GM10266 (cell line): ENCODE results near the gene DDR2.
"Not testable (repeated sequence)": the region's sequence is repeated elsewhere in the genome, so short reads cannot be mapped to it uniquely, and the experiment has no call there.

Experiments
- DNase-seq: peaks from one replicate; pipeline ENCODE4 v3.0.0; 2012; ENCODE audit errors: extremely low spot score
- CTCF ChIP-seq: IDR thresholded peaks from 2 replicates; pipeline ENCODE4 v1.5.1; 2012; ENCODE audit warnings: mild to moderate bottlenecking, low read depth; ENCODE audit not compliant: control insufficient read depth, insufficient read depth; ENCODE audit errors: missing control alignments

Gene DDR2

GRCh38 chr1:162765788-162766187 lies 133.5 kb downstream of the DDR2 start:
- no peak for DNase-seq
- TF ChIP-seq CTCF = no peak

GRCh38 chr1:162772571-162773154 lies 140.4 kb downstream of the DDR2 start:
- no peak for DNase-seq
- no peak for TF ChIP-seq CTCF

GRCh38 chr1:162774007-162774406 lies 141.7 kb downstream of the DDR2 start:
- DNase-seq = no peak
- no peak for TF ChIP-seq CTCF

GRCh38 chr1:162779043-162779442 lies 146.8 kb downstream of the DDR2 start:
- DNase-seq = no peak
- no peak for TF ChIP-seq CTCF

- DNase-seq = no peak
- TF ChIP-seq CTCF = no peak
These were observed 150.4 kb downstream of the DDR2 start for GRCh38 chr1:162782671-162783070.

- DNase-seq = not testable (repeated sequence)
These were observed 152.7 kb downstream of the DDR2 start for GRCh38 chr1:162784926-162785325.

- DNase-seq = not testable (repeated sequence)
These were observed 156.5 kb downstream of the DDR2 start for GRCh38 chr1:162788783-162789182.

- not testable (repeated sequence) for DNase-seq
- TF ChIP-seq CTCF = peak; percentile 6
These were observed 158.2 kb downstream of the DDR2 start, which contains the start of gene HSD17B7 for GRCh38 chr1:162790303-162790984. Gene HSD17B7 (plus strand): TSS chr1:162790702. CDS start chr1:162790801, 99 bp downstream.

- not testable (repeated sequence) for DNase-seq
These were observed 158.7 kb downstream of the DDR2 start for GRCh38 chr1:162790985-162791357.

- not testable (repeated sequence) for DNase-seq
These were observed 162.0 kb downstream of the DDR2 start for GRCh38 chr1:162794284-162794683.

- not testable (repeated sequence) for DNase-seq
These were observed 164.5 kb downstream of the DDR2 start for GRCh38 chr1:162796617-162797279.

- not testable (repeated sequence) for DNase-seq
These were observed 167.9 kb downstream of the DDR2 start for GRCh38 chr1:162799995-162800830.
